Psoas muscle (tissue), 8 donors: ENCODE measurements around the gene ATRX. TPM values are rescaled to one million over a fixed set of nuclear protein-coding genes. Genes with fewer than 3 reads are reported as not detected.
"Not testable (repeated sequence)": the region's sequence is repeated elsewhere in the genome, so short reads cannot be mapped to it uniquely, and the experiment has no call there.

Experiments
- ATAC-seq, 4 donors: fragments of 200-7000 bp; cut with Tn5 transposase; one replicate each; pipeline ENCODE4 v1.9.1; 2020; ENCODE audit warnings: moderate library complexity in 3 of 4, mild to moderate bottlenecking in 2 of 4
- DNase-seq, 2 donors: peaks; one replicate each; pipeline ENCODE4 v3.0.0-alpha.2; 2020
- H3K27ac ChIP-seq: fragments of 200-600 bp; one replicate; pipeline ENCODE4 v1.8.0; 2022
- H3K27me3 ChIP-seq, 3 donors: fragments of 200-600 bp in 1 of 3; one replicate each; pipeline versions ENCODE4 v1.6.1 to v1.8.0; 2013 to 2022; ENCODE audit warnings: low read length in 2 of 3, mild to moderate bottlenecking in 2 of 3, moderate library complexity in 1 of 3; ENCODE audit not compliant: insufficient read depth in 3 of 3
- H3K36me3 ChIP-seq, 2 donors: fragments of 200-600 bp in 1 of 2; one replicate each; pipeline versions ENCODE4 v1.6.1 to v1.8.0; 2013 to 2022; ENCODE audit warnings: low read depth in 1 of 2, mild to moderate bottlenecking in 1 of 2, moderate library complexity in 1 of 2; ENCODE audit not compliant: insufficient read depth in 1 of 2
- H3K4me1 ChIP-seq: fragments of 200-600 bp; one replicate; pipeline ENCODE4 v1.8.0; 2022
- H3K4me3 ChIP-seq: fragments of 200-600 bp; one replicate; pipeline ENCODE4 v1.8.0; 2022; ENCODE audit warnings: mild to moderate bottlenecking
- H3K9me3 ChIP-seq: fragments of 200-600 bp; one replicate; pipeline ENCODE4 v1.8.0; 2022
- CTCF ChIP-seq: fragments of 200-600 bp; IDR thresholded peaks from one replicate; pipeline ENCODE4 v1.8.0; 2022; ENCODE audit warnings: antibody characterized with exemption
- WGBS, 3 donors: extraction: QIAGEN DNeasy Blood & Tissue Kit; methylation state at CpG; one replicate each; pipeline versions ENCODE4 v1.1.6 to v1.1.7; 2013; 5-methylcytosine and 5-hydroxymethylcytosine counted together
- intact Hi-C, 2 donors: fragments of 100-400 bp; cut with DNase I; formaldehyde crosslinking; loops; one replicate each; pipeline versions ENCODE4 v1.11.0 to v1.14.2; 2022
- polyA plus RNA-seq, 3 donors: library from polyadenylated mRNA; stranded (reverse); fragments of 200-250 nt; gene quantifications; one replicate each; pipeline ENCODE4 v1.2.3, GENCODE V29; 2013
- total RNA-seq, 4 donors: library from RNA; stranded (reverse); fragmentation: NEBNext Ultra II Directional in 2 of 4; extraction: Animal tissue kit (Norgen Biotek cat#: 25700) in 2 of 4; gene quantifications; one replicate each; pipeline versions ENCODE4 v1.2.1 to v1.2.4, GENCODE V29; 2021 to 2023
- donor health status: healthy with polysubstance abuse.
- donor health status: DM: no; HTN: no; CAD: no; lungs with moderate emphysema.
- donor health status: Bipolar disorder and iron deficiency.
- donor health status: healthy.
- donor health status: DM: yes; HTN: yes; CAD: no.
- donor health status: DM: no; HTN: no; CAD: no.
- donor health status: DM: no; HTN: no; CAD: no.
- donor health status: DM: yes; HTN: yes; CAD: no.

Gene ATRX
- total and polyA plus RNA-seq, 7 donors = 8.0 to 68.6 (median 45.8) TPM

GRCh38 chrX:77561372-77561771, 224.6 kb downstream of the ATRX start:
- 71 to 100% (median 93%) methylated on average over 2 of the region's 2 CpGs for WGBS, 3 donors

GRCh38 chrX:77556276-77556675, 229.7 kb downstream of the ATRX start:
- Histone ChIP-seq H3K9me3 (no peaks in the 10 kb centered on the region), H3K27me3 (no peaks in the 10 kb centered on the region), H3K36me3 (peaks cover 0 to 8% of the 10 kb centered on the region in 2 donors), H3K27ac (no peak overlapping the region), H3K4me1 (no peaks in the 10 kb centered on the region), H3K4me3 (no peak overlapping the region)
- ATAC-seq (no peak), DNase-seq (no peak)
- intact Hi-C loops = no loop called here
- TF ChIP-seq CTCF = no peak

More at GRCh38 chrX:77561372-77561771, 224.6 kb downstream of the ATRX start:
- intact Hi-C loops = no loop called here
- no peaks in the 10 kb centered on the region for H3K9me3 ChIP-seq
- H3K36me3 ChIP-seq = peaks cover 0 to 8% of the 10 kb centered on the region in 2 donors
- DNase-seq = no peak
- no peaks in the 10 kb centered on the region for H3K27me3 ChIP-seq
- H3K4me1 ChIP-seq = no peaks in the 10 kb centered on the region
- TF ChIP-seq CTCF = no peak
- no peak overlapping the region for H3K4me3 ChIP-seq
- H3K27ac ChIP-seq = no peak overlapping the region
- ATAC-seq = no peak

- ATAC-seq (no peak), DNase-seq (no peak)
- intact Hi-C loops = no loop called here
- Histone ChIP-seq H3K36me3 (no peaks in the 10 kb centered on the region), H3K4me3 (no peak overlapping the region), H3K27ac (no peak overlapping the region), H3K4me1 (no peaks in the 10 kb centered on the region), H3K9me3 (no peaks in the 10 kb centered on the region), H3K27me3 (no peaks in the 10 kb centered on the region)
- whole genome bisulfite sequencing, 3 donors = 67 to 83% (median 77%) methylated on average over 2 of the region's 2 CpGs
- no peak for TF ChIP-seq CTCF
These were observed 237.3 kb downstream of the ATRX start for GRCh38 chrX:77548751-77549150.

- H3K4me1 ChIP-seq, H3K36me3 ChIP-seq, H3K27ac ChIP-seq, DNase-seq, intact Hi-C loops, H3K4me3 ChIP-seq, ATAC-seq, H3K27me3 ChIP-seq: not testable (repeated sequence)
- peaks cover 14% of the 10 kb centered on the region for H3K9me3 ChIP-seq
- 84 to 98% (median 94%) methylated on average over 2 of the region's 2 CpGs for WGBS, 3 donors
These were observed 246.2 kb downstream of the ATRX start for GRCh38 chrX:77539778-77540177.

- H3K36me3 ChIP-seq, H3K4me3 ChIP-seq, H3K4me1 ChIP-seq, ATAC-seq, intact Hi-C loops, H3K9me3 ChIP-seq, H3K27ac ChIP-seq, H3K27me3 ChIP-seq, DNase-seq: not testable (repeated sequence)
- WGBS, 3 donors = 84 to 100% (median 97%) methylated on average over 2 of the region's 2 CpGs
These were observed 254.8 kb downstream of the ATRX start for GRCh38 chrX:77531261-77531660.

GRCh38 chrX:77528034-77528433, 258.0 kb downstream of the ATRX start:
- intact Hi-C loops = no loop called here
- no peaks in the 10 kb centered on the region for H3K27me3 ChIP-seq
- 60 to 85% (median 75%) methylated on average over 6 to 7 of the region's 7 CpGs for WGBS, 3 donors
- H3K9me3 ChIP-seq = peaks cover 7% of the 10 kb centered on the region
- no peak for TF ChIP-seq CTCF
- H3K4me1 ChIP-seq = no peaks in the 10 kb centered on the region
- ATAC-seq (no peak), DNase-seq (no peak)
- H3K27ac ChIP-seq = no peak overlapping the region
- no peak overlapping the region for H3K4me3 ChIP-seq
- H3K36me3 ChIP-seq = peaks cover 0 to 3% of the 10 kb centered on the region in 2 donors
